Stimulated activated naive CD8-positive, alpha-beta T cell treated with anti-CD3 and anti-CD28 coated beads, Interleukin-15, Interleukin-2, amounts not matched to agents 100 U/mL and 50 U/mL, for 24 hours (primary cell): ENCODE measurements around the gene C3orf20.
A peak's percentile ranks its signal among the peaks of the same experiment; 100 is the strongest.
"Not testable (repeated sequence)": the region's sequence is repeated elsewhere in the genome, so short reads cannot be mapped to it uniquely, and the experiment has no call there.

Source experiments
- ATAC-seq: fragments of 150-1000 bp; cut with Tn5 transposase; one replicate; pipeline ENCODE4 v1.10.0; 2021
- DNase-seq: peaks from one replicate; pipeline ENCODE4 v3.0.0; 2021

Gene C3orf20

GRCh38 chr3:14799146-14799545, 124.2 kb downstream of the C3orf20 start:
- ATAC-seq (no peak), DNase-seq (no peak)

- DNase-seq = no peak
- ATAC-seq = no peak
Measured at GRCh38 chr3:14801031-14801430, 126.1 kb downstream of the C3orf20 start.

GRCh38 chr3:14801668-14802380, 126.9 kb downstream of the C3orf20 start:
- DNase-seq (no peak), ATAC-seq (no peak)

GRCh38 chr3:14802381-14802731, 127.4 kb downstream of the C3orf20 start:
- DNase-seq = no peak
- ATAC-seq = no peak

GRCh38 chr3:14803101-14803980, 128.4 kb downstream of the C3orf20 start:
- peak; percentile 51 for ATAC-seq
- peak; percentile 35 for DNase-seq

GRCh38 chr3:14803981-14804834, 129.3 kb downstream of the C3orf20 start:
- DNase-seq = no peak
- no peak for ATAC-seq

- DNase-seq (no peak), ATAC-seq (no peak)
Measured at GRCh38 chr3:14804835-14805780, 130.2 kb downstream of the C3orf20 start.

GRCh38 chr3:14805961-14806537, 131.1 kb downstream of the C3orf20 start:
- no peak for DNase-seq

GRCh38 chr3:14806641-14807263, 131.8 kb downstream of the C3orf20 start:
- ATAC-seq (peak; percentile 32), DNase-seq (peak; percentile 15)

More at GRCh38 chr3:14805961-14806537, 131.1 kb downstream of the C3orf20 start:
- ATAC-seq = no peak

- no peak for ATAC-seq
- no peak for DNase-seq
Measured at GRCh38 chr3:14808025-14808424, 133.1 kb downstream of the C3orf20 start.

GRCh38 chr3:14808502-14809266, 133.7 kb downstream of the C3orf20 start:
- ATAC-seq (no peak), DNase-seq (no peak)

- ATAC-seq, DNase-seq: not testable (repeated sequence)
Measured at GRCh38 chr3:14809611-14810010, 134.7 kb downstream of the C3orf20 start.

GRCh38 chr3:14810070-14810791, 135.3 kb downstream of the C3orf20 start:
- no peak for ATAC-seq
- no peak for DNase-seq

GRCh38 chr3:14810801-14811661, 136.1 kb downstream of the C3orf20 start:
- DNase-seq (no peak), ATAC-seq (no peak)

GRCh38 chr3:14811684-14812083, 136.7 kb downstream of the C3orf20 start:
- DNase-seq (no peak), ATAC-seq (no peak)

GRCh38 chr3:14812196-14812790, 137.4 kb downstream of the C3orf20 start:
- no peak for DNase-seq
- no peak for ATAC-seq

GRCh38 chr3:14814411-14814871, 139.5 kb downstream of the C3orf20 start:
- DNase-seq (no peak), ATAC-seq (no peak)
